HG03175 (cell line): ENCODE measurements around the gene CT47A7.
A peak's percentile ranks its signal among the peaks of the same experiment; 100 is the strongest.
"Not testable (repeated sequence)": the region's sequence is repeated elsewhere in the genome, so short reads cannot be mapped to it uniquely, and the experiment has no call there.

Experiments
- ATAC-seq: cut with Tn5 transposase; IDR thresholded peaks from one replicate; pipeline ENCODE4 v1.9.1; 2021; ENCODE audit warnings: mild to moderate bottlenecking, moderate library complexity; ENCODE audit not compliant: unreplicated experiment

The CT47A7 gene

GRCh38 chrX:120956500-120956899, at the start of gene CT47A7:
Gene CT47A7 (minus strand): TSS chrX:120956600. CDS start chrX:120956345, 255 bp downstream.
- not testable (repeated sequence) for ATAC-seq

GRCh38 chrX:121000589-121000988, 44.2 kb upstream of the CT47A7 start:
- ATAC-seq = no peak

- ATAC-seq = peak; percentile 47
Observed at GRCh38 chrX:120999413-120999812, 43.0 kb upstream of the CT47A7 start.

- not testable (repeated sequence) for ATAC-seq
Observed at GRCh38 chrX:120985660-120986059, 29.3 kb upstream of the CT47A7 start, which contains the start of gene CT47A1. Gene CT47A1 (minus strand): TSS chrX:120985760. CDS start chrX:120985529, 231 bp downstream.
